Upper lobe of left lung (tissue), 4 donors: ENCODE data around the gene PTGER2.

Source experiments
- EP300 ChIP-seq, 4 donors: sonication (generic); formaldehyde crosslinking; IDR thresholded peaks; one replicate each; pipeline ENCODE4 v1.5.1; 2017; ENCODE audit warnings: antibody characterized with exemption in 4 of 4, control low read depth in 2 of 4
- POLR2A ChIP-seq, 4 donors: fragments of 450-650 bp; IDR thresholded peaks; one replicate each; pipeline ENCODE4 v1.5.1; 2016 to 2017; ENCODE audit warnings: antibody characterized with exemption in 4 of 4, mild to moderate bottlenecking in 2 of 4
- TF ChIP-seq, protein P1 (sequence below), 6 experiments: fragments of 450-650 bp in 4 of 6; fragments of 200-600 bp in 2 of 6; sonication (generic) in 2 of 6; IDR thresholded peaks; one replicate each; pipeline ENCODE4 v1.5.1; 2016 to 2019; ENCODE audit warnings: antibody characterized with exemption in 6 of 6

- TF ChIP-seq, protein P1, sequence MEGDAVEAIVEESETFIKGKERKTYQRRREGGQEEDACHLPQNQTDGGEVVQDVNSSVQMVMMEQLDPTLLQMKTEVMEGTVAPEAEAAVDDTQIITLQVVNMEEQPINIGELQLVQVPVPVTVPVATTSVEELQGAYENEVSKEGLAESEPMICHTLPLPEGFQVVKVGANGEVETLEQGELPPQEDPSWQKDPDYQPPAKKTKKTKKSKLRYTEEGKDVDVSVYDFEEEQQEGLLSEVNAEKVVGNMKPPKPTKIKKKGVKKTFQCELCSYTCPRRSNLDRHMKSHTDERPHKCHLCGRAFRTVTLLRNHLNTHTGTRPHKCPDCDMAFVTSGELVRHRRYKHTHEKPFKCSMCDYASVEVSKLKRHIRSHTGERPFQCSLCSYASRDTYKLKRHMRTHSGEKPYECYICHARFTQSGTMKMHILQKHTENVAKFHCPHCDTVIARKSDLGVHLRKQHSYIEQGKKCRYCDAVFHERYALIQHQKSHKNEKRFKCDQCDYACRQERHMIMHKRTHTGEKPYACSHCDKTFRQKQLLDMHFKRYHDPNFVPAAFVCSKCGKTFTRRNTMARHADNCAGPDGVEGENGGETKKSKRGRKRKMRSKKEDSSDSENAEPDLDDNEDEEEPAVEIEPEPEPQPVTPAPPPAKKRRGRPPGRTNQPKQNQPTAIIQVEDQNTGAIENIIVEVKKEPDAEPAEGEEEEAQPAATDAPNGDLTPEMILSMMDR (IDR thresholded peaks at IDR 0.05), result no peak
- no peak for TF ChIP-seq POLR2A (IDR thresholded peaks at IDR 0.05)
- no peak for TF ChIP-seq EP300 (IDR thresholded peaks at IDR 0.05)
Observed at GRCh38 chr14:52356025-52356424, 41.9 kb downstream of the PTGER2 start.
